ENCODE measurements around the gene ADAMTS3.
A peak's percentile ranks its signal among the peaks of the same experiment; 100 is the strongest.

Gene ADAMTS3

DNA sequence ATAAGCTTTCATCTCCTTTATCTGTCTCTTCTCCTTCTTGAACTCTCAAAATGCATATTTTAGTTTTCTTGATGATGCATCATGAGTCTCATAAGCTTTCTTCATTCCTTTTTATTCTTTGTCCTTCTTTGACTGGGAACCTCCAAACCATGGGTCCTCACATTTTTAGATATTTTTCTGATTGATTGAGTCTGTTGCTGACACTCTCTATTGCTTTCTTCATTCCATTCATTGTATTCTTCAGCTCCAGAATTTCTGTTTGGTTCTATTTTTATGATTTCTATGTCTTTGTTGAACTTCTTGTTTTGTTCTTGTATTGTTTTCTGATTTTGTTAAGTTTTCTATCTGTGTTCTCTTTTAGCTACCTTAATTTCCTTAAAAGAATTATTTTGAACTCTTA, 74.9 kb downstream of the ADAMTS3 start:
- TF ChIP-seq, protein P1, sequence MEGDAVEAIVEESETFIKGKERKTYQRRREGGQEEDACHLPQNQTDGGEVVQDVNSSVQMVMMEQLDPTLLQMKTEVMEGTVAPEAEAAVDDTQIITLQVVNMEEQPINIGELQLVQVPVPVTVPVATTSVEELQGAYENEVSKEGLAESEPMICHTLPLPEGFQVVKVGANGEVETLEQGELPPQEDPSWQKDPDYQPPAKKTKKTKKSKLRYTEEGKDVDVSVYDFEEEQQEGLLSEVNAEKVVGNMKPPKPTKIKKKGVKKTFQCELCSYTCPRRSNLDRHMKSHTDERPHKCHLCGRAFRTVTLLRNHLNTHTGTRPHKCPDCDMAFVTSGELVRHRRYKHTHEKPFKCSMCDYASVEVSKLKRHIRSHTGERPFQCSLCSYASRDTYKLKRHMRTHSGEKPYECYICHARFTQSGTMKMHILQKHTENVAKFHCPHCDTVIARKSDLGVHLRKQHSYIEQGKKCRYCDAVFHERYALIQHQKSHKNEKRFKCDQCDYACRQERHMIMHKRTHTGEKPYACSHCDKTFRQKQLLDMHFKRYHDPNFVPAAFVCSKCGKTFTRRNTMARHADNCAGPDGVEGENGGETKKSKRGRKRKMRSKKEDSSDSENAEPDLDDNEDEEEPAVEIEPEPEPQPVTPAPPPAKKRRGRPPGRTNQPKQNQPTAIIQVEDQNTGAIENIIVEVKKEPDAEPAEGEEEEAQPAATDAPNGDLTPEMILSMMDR (IDR thresholded peaks at IDR 0.05): no peak

DNA sequence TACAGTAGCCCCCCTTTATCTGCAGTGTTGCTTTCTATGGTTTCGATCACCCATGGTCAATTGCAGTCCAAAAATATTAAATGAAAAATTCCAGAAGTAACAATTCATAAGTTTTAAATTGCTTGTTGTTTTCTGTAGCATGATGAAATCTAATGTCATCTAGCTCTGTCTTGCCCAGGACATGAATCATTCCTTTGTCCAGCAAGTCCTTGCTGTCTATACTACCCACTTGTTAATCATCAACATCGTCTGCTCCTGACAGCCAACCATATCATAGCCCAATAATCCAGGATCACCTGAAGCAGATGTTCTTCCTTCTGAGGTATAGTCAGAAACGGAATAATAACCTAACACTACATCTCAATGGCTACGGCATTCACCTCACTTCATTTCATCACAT, 79.8 kb downstream of the ADAMTS3 start:
- TF ChIP-seq, protein P1 (IDR thresholded peaks at IDR 0.05): no peak

DNA sequence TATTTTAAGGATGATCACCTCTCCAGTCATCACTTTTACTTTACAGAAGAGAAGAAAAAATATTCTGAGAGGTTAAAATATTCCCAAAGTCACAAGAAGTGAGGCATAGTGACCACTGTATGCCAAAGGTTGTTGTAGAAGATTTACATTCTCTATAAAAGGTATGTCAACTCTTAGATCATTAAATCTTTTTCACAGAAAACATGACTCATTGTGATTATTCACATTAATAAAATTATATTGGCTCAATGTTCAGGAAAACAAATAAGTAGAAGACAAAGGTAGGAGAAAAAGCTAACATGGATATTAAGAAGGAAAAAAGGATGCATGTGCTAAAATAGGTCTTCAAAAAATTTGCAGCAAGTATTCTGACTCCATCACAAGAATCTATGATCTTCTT, 82.0 kb downstream of the ADAMTS3 start:
- TF ChIP-seq, protein P1 (IDR thresholded peaks at IDR 0.05): no peak

DNA sequence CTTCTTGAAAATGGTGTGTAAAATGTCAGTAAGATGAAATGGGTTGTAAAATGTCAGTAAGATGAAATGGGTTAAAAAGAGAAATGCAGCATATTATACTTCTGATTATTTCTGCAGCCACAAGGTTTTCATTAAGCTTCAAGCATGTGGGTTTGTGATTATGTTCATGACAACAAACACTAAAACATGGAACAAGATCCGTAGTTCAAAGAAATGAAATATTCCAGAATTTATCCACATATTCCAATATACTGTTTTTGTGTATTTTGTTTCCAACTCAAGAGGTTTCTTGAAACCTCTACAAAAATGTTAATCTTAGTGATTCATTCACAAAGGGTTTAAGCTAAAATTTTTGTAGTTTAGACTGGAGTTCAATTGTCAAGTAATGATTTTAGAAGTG, 84.0 kb downstream of the ADAMTS3 start:
- TF ChIP-seq, protein P1 (IDR thresholded peaks at IDR 0.05): no peak

DNA sequence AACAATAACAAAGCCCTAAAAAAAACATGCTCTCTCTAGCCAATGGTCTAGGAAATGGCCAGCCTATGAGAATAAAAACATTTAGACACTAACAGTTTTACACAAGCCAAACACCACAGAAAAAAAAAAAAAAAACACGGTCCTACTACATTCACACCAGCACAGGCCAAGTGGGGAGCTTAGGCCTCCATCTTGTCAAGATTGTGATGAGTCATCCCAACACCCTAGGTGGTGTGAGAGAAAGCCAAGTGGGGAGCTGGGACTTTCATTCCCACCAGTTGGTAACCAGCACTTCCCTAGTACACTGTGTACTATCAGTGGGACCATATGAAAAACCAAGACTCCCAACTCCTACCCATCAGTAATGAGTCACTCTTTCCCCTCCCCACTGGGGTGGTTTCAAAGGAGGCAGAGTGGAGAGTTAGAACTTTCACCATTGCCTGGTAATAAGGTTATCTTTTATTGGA, 95.6 kb downstream of the ADAMTS3 start:
- TF ChIP-seq, protein P1 (IDR thresholded peaks at IDR 0.05): no peak

DNA sequence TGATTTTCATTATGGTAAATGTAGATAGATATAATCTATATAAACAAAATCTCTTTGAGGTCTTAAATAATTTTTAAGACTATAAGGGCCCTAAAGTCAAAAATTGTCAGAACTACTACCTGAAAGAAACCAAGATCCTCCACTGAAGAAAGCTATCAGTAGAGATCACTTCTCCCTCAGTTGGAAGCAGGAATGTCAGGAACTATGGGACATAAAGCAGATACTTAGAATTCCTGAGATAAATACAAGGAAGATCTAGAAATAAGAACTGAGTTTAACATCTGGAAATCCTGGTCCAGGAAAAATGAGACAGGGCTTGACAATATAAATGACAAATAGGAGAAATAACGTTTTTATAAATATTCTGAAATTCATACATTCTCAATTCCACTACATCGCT, 97.2 kb downstream of the ADAMTS3 start:
- TF ChIP-seq, protein P1 (IDR thresholded peaks at IDR 0.05): no peak

DNA sequence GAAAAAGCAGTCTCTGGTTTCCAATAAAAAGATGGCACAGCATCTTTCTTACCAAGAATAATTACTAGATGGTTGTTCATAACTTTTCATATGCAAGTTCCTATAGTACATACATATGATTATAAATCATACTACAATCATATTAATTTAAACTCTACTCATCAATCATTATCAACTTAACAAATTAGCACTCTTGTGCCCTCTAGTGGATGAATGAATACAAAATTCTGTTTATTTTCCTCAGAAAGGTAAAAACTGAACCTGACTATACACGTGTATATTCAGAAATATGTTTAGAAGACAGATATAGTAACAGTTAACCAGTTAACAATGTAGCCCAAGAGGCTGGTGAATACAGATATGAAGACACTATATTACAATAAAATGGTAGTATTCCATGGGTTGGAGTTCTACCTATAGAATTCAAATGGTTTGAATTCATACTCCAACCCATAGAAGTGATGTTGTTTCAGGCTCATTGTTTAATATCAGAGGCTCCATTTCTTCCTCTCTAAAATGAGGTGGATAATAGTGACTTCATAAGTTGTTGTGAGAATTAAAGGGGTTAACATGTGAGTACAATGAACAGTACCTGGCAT, 100.0 kb downstream of the ADAMTS3 start:
- TF ChIP-seq, protein P1 (IDR thresholded peaks at IDR 0.05): peak; percentile 67

DNA sequence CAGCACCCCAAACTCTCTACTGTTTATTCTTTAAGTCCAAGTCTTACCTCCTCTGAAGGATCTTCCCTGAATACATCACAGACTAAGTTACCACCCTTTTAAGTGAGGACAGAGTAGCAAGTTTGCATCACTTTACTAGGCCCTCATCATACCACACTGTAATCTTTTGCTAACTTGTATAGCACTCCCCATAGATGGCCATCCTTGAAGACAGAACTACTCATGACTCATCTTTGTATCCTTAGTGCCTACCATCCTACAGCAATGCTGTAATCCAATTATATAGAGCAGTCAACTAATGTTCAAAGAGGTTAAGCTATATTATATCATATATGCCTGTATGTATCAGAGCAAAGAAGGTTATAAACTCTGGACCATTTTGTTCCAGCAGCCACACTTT, 101.4 kb downstream of the ADAMTS3 start:
- TF ChIP-seq, protein P1 (IDR thresholded peaks at IDR 0.05): no peak

Data from LNCAP (cell line).